NT2/D1 (cell line): ENCODE data around the gene NKX3-2.

Experiments
- SUZ12 ChIP-seq: IDR thresholded peaks from 2 replicates; pipeline ENCODE4 v1.6.1; 2011; ENCODE audit not compliant: insufficient read length, insufficient read depth; ENCODE audit errors: extremely low read depth
- YY1 ChIP-seq: IDR thresholded peaks from 2 replicates; pipeline ENCODE4 v1.6.1; 2011; ENCODE audit not compliant: insufficient read length, insufficient read depth
- ZNF274 ChIP-seq: IDR thresholded peaks from 2 replicates; pipeline ENCODE4 v1.6.1; 2011; ENCODE audit warnings: mild to moderate bottlenecking, low read depth, low read length

- no peak for TF ChIP-seq SUZ12
- no peak for TF ChIP-seq YY1
- no peak for TF ChIP-seq ZNF274
These were observed 48.6 kb downstream of the NKX3-2 start for GRCh38 chr4:13495753-13496152.
